ENCODE data around the gene GKN1. TPM values are rescaled to one million over a fixed set of nuclear protein-coding genes. Genes with fewer than 3 reads are reported as not detected.

Gene GKN1
- total RNA-seq, 4 donors from 2014 or later, result 2.5 TPM; not detected in 3

DNA sequence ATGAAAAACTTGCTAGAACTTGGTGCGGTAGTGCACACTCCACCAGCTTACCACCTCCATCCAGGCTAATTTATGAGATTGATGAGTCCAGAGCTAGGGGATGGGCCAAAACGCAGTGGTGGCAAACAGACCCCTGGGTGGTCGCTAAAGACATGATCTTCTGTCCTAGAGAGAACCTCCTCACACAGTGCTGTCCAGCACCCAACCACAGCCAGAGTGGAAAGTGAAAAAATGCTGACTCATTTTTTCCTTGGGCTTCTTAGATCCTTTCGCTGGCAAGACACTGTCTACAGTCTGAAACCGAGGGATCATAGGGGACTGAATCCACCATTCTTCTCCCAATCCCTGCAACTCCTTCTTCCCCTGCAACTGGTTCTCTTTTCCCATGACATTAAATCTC, 42.6 kb downstream of the GKN1 start:
- Histone ChIP-seq H3K36me3 (no peaks in the 10 kb centered on the region), H3K27ac (peak overlapping the region in 3 of 4 donors; percentile 10 to 21 (median 21)), H3K4me3 (peak overlapping the region in 1 of 4 donors; percentile 29), H3K27me3 (peaks cover 0 to 22% (median 0%) of the 10 kb centered on the region in 4 donors), H3K9me3 (no peaks in the 10 kb centered on the region), H3K4me1 (peaks cover 0 to 93% (median 38%) of the 10 kb centered on the region in 3 donors)
- WGBS, 2 donors, result 46 to 66% methylated on average over 5 of the region's 5 CpGs
- DNase-seq, result no peak
- TF ChIP-seq, protein P1, sequence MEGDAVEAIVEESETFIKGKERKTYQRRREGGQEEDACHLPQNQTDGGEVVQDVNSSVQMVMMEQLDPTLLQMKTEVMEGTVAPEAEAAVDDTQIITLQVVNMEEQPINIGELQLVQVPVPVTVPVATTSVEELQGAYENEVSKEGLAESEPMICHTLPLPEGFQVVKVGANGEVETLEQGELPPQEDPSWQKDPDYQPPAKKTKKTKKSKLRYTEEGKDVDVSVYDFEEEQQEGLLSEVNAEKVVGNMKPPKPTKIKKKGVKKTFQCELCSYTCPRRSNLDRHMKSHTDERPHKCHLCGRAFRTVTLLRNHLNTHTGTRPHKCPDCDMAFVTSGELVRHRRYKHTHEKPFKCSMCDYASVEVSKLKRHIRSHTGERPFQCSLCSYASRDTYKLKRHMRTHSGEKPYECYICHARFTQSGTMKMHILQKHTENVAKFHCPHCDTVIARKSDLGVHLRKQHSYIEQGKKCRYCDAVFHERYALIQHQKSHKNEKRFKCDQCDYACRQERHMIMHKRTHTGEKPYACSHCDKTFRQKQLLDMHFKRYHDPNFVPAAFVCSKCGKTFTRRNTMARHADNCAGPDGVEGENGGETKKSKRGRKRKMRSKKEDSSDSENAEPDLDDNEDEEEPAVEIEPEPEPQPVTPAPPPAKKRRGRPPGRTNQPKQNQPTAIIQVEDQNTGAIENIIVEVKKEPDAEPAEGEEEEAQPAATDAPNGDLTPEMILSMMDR (IDR thresholded peaks at IDR 0.05), result no peak
- TF ChIP-seq POLR2A (IDR thresholded peaks at IDR 0.05), result no peak
- intact Hi-C loops (cut with DNase I), result no loop called here

DNA sequence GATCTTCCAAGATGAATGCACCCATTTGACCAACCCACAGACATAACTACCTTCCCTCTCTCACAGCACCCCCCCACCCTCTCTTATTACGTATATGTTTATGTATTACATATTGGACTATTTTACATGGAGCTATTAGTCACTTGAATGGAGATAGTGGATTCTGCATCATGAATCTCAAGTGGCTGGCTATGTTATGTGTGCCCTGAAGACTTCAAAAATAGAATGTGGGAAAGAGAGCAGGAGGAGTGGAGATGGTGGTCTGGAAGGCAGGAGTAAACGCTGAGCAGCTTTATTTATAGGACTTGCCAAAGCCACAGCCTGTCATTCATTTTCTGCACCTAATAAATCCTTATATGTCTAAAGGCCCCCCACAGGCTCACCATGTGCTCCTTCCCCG, 43.4 kb downstream of the GKN1 start:
- TF ChIP-seq, protein P1 (IDR thresholded peaks at IDR 0.05), result no peak
- no peak for TF ChIP-seq POLR2A (IDR thresholded peaks at IDR 0.05)
- H3K27ac ChIP-seq, result peak overlapping the region in 2 of 4 donors; percentile 10 to 21
- peaks cover 0 to 96% (median 40%) of the 10 kb centered on the region in 3 donors for H3K4me1 ChIP-seq
- peak overlapping the region in 1 of 4 donors; percentile 29 for H3K4me3 ChIP-seq
- no peaks in the 10 kb centered on the region for H3K9me3 ChIP-seq
- H3K36me3 ChIP-seq, result no peaks in the 10 kb centered on the region
- H3K27me3 ChIP-seq, result peaks cover 0 to 22% (median 0%) of the 10 kb centered on the region in 4 donors
- no peak for DNase-seq
- intact Hi-C loops (cut with DNase I), result no loop called here
- WGBS, 2 donors, result 60 to 78% methylated on average over 3 of the region's 3 CpGs

DNA sequence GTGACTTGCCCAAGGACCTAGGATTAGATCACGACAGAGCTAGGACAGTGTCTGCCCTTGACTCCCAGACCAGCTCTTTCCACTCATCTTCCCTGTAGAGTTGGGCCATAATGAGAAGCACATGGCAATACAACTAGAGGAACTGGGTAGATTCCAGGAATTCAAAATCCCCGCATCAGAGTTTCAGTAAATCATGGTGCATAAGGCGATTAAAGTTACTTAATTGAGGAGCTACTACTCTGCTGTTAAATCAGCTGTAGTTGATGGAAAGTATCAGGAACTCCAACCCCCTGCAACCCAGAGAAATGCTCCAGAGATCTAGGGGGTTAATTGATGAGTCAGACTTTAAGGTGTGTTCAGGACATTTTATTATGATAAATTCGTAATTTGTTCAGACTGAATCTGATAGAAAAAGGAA, 44.3 kb downstream of the GKN1 start:
- Histone ChIP-seq H3K4me3 (no peak overlapping the region), H3K9me3 (no peaks in the 10 kb centered on the region), H3K27me3 (peaks cover 0 to 14% (median 0%) of the 10 kb centered on the region in 4 donors), H3K36me3 (no peaks in the 10 kb centered on the region), H3K27ac (no peak overlapping the region), H3K4me1 (peaks cover 0 to 89% (median 39%) of the 10 kb centered on the region in 3 donors)
- WGBS, 2 donors, result 60 to 70% methylated on average over 3 to 4 of the region's 4 CpGs
- DNase-seq, result no peak
- intact Hi-C loops (cut with DNase I), result no loop called here
- TF ChIP-seq, protein P1 (IDR thresholded peaks at IDR 0.05), result no peak
- no peak for TF ChIP-seq POLR2A (IDR thresholded peaks at IDR 0.05)

DNA sequence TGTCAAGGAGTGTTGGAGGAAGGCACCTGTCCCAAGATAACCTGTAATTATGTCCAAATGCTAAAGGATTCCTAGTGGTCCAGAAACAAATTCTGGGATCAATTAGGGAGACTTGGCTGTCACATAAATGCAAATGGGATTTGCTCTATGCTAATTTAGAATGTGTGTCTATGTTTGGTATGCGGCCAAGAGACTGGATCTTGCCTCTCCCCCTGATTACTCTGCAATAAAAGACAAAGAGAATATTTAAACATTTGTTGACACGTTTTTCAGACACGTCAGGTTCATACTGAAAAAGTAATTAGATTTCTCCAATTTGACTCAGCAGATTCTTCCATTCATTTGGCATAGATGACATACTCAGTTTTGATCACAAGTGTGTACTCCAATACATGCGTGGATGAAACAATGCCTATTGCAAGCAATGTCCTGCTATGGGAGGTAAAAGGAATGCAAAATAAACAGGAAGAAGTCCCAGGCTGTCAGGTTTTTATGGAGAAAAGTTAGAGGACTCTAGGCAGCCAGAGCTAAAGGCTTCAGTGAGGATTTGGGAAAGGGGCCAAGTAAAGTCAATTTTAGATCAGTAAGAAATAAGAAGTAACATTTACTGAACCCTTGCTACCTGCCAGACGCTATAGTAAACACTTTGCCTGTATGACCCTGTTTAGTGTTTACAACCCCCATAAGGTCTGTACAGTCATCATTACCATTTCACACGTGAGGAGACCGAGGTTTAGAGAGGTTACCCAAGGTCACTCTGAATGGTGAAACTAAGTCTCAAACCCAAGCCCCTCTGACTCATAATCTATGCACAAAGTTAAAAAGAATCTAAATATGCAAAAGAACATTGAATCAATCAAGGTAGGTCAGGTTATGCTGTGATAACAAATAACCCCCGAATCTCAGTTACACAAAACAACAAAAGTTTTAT, 46.3 kb downstream of the GKN1 start:
- H3K27ac ChIP-seq, result no peak overlapping the region
- DNase-seq, result no peak
- 50 to 53% methylated on average over 8 of the region's 8 CpGs for WGBS, 2 donors
- peaks cover 0 to 74% (median 33%) of the 10 kb centered on the region in 3 donors for H3K4me1 ChIP-seq
- peaks cover 0 to 2% (median 0%) of the 10 kb centered on the region in 4 donors for H3K27me3 ChIP-seq
- TF ChIP-seq POLR2A (IDR thresholded peaks at IDR 0.05), result no peak
- TF ChIP-seq, protein P1 (IDR thresholded peaks at IDR 0.05), result no peak
- H3K4me3 ChIP-seq, result no peak overlapping the region
- H3K9me3 ChIP-seq, result no peaks in the 10 kb centered on the region
- no peaks in the 10 kb centered on the region for H3K36me3 ChIP-seq
- intact Hi-C loops (cut with DNase I), result no loop called here

DNA sequence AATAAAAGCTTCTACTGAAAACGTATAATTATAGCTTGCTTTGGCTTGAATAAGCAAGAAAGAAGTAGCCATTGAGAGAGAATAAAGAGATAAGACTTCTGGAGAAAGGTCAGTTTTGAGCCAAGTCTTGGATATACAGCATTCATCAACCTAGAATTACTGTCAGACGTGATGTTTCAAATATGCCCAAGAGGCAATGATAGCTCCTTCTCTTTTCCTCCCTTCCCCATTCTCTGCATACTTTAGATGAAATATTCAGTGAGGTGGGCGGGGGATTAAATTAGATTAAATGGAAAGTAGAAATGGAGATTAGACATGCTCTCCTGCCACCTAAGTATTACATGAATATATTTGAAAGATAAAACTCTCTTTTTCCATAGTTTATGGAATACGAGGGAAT, 47.3 kb downstream of the GKN1 start:
- WGBS, 2 donors, result 65 to 70% methylated on average over 3 to 4 of the region's 4 CpGs
- no peak overlapping the region for H3K4me3 ChIP-seq
- H3K9me3 ChIP-seq, result no peaks in the 10 kb centered on the region
- no peak for DNase-seq
- intact Hi-C loops (cut with DNase I), result no loop called here
- H3K4me1 ChIP-seq, result peaks cover 0 to 75% (median 33%) of the 10 kb centered on the region in 3 donors
- H3K36me3 ChIP-seq, result no peaks in the 10 kb centered on the region
- H3K27me3 ChIP-seq, result peaks cover 0 to 2% (median 0%) of the 10 kb centered on the region in 4 donors
- peak overlapping the region in 1 of 4 donors; percentile 27 for H3K27ac ChIP-seq
- TF ChIP-seq POLR2A (IDR thresholded peaks at IDR 0.05), result no peak
- TF ChIP-seq, protein P1 (IDR thresholded peaks at IDR 0.05), result no peak
